Smooth muscle cell (in vitro differentiated cells): ENCODE results near the gene CREG1. TPM values are rescaled to one million over a fixed set of nuclear protein-coding genes. Genes with fewer than 3 reads are reported as not detected.

Experiments
- DNase-seq: peaks from one replicate; lab custom pipeline; 2025; ENCODE audit not compliant: unreplicated experiment; lab: John Stamatoyannopoulos, UW
- H2AFZ ChIP-seq: fragments of 200-600 bp; sonication (generic); 2 replicates; pipeline ENCODE4 v1.6.0; 2016; ENCODE audit warnings: antibody characterized with exemption, low read depth, mild to moderate bottlenecking
- H3F3A ChIP-seq: fragments of 200-600 bp; sonication (generic); 2 replicates; pipeline ENCODE4 v1.6.0; 2017; ENCODE audit warnings: antibody characterized with exemption, low read depth
- H3K27ac ChIP-seq: fragments of 200-600 bp; sonication (generic); 2 replicates; pipeline ENCODE4 v1.5.1; 2016; ENCODE audit warnings: low read depth, mild to moderate bottlenecking
- H3K27me3 ChIP-seq: fragments of 200-600 bp; sonication (generic); 2 replicates; pipeline ENCODE4 v1.6.1; 2016; ENCODE audit warnings: low read depth, mild to moderate bottlenecking
- H3K36me3 ChIP-seq: fragments of 200-600 bp; sonication (generic); 2 replicates; pipeline ENCODE4 v1.5.1; 2016; ENCODE audit warnings: low read depth
- H3K4me1 ChIP-seq: fragments of 200-600 bp; sonication (generic); 2 replicates; pipeline ENCODE4 v1.5.1; 2016; ENCODE audit warnings: low read depth
- H3K4me2 ChIP-seq: fragments of 200-600 bp; sonication (generic); 2 replicates; pipeline ENCODE4 v1.6.0; 2016; ENCODE audit warnings: mild to moderate bottlenecking
- H3K4me3 ChIP-seq: fragments of 200-600 bp; sonication (generic); 2 replicates; pipeline ENCODE4 v1.5.1; 2016; ENCODE audit warnings: mild to moderate bottlenecking
- H3K79me2 ChIP-seq: fragments of 200-600 bp; sonication (generic); 2 replicates; pipeline ENCODE4 v1.6.0; 2016; ENCODE audit warnings: low read depth, mild to moderate bottlenecking
- H3K9ac ChIP-seq: fragments of 200-600 bp; sonication (generic); 2 replicates; pipeline ENCODE4 v1.6.0; 2016; ENCODE audit warnings: low read depth
- H3K9me3 ChIP-seq: fragments of 200-600 bp; sonication (generic); replicated peaks from 2 replicates; pipeline ENCODE4 v1.5.1; 2016; ENCODE audit warnings: low read depth
- H4K20me1 ChIP-seq: fragments of 200-600 bp; sonication (generic); 2 replicates; pipeline ENCODE4 v1.6.0; 2016; ENCODE audit warnings: low read depth
- WGBS: methylation state at CpG from one replicate; pipeline ENCODE4 v1.1.7; 2016; ENCODE audit warnings: low lambda C conversion rate; 5-methylcytosine and 5-hydroxymethylcytosine counted together
- polyA plus RNA-seq: library from polyadenylated mRNA; unstranded; fragments of >200 nt; fragmentation: Nextera tagmentation; extraction: Ambion mirVana; gene quantifications from 2 replicates; pipeline ENCODE4 v1.2.1, GENCODE V29; 2016
- total RNA-seq: library from RNA; depleted of rRNA; stranded (reverse); fragments of >200 nt; gene quantifications from 2 replicates; pipeline ENCODE4 v1.2.3, GENCODE V29; 2014
- TF ChIP-seq, protein P1 (sequence below): fragments of 200-600 bp; sonication (generic); IDR thresholded peaks from 2 replicates; pipeline ENCODE4 v1.5.1; 2017; ENCODE audit warnings: borderline replicate concordance, mild to moderate bottlenecking, antibody characterized with exemption; ENCODE audit not compliant: insufficient read depth, poor library complexity, severe bottlenecking

CREG1 gene
- total and polyA plus RNA-seq, 2 experiments from 2014 or later = 43.1 to 80.0 TPM

DNA sequence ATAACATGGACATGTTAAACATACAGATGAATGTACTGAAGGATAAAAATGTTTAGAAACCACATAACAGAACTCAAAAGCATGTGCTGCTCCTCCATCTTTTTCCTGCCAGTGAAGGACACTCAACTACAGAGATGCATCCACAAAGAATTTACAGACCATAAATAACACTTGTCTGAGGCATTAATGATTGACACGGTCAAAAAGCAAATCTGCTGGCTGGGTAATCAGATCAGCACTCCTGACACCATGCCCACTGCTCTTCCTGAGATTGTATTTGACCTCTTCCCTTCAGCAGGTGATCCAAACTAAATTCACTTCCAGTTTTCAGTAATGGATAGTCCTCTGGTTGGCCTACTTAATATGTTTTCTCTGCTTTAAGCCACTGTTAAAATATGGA lies 6.6 kb downstream of the CREG1 start:
- no peak overlapping the region for H3K4me3 ChIP-seq
- H3K27ac ChIP-seq = no peak overlapping the region
- no peak overlapping the region for H3K4me2 ChIP-seq
- H4K20me1 ChIP-seq = no peaks in the 10 kb centered on the region
- H3K4me1 ChIP-seq = peaks cover 6% of the 10 kb centered on the region
- H3K27me3 ChIP-seq = no peaks in the 10 kb centered on the region
- no peaks in the 10 kb centered on the region for H3K36me3 ChIP-seq
- no peak for DNase-seq
- H3K9me3 ChIP-seq = no peaks in the 10 kb centered on the region
- H2AFZ ChIP-seq = no peak overlapping the region
- H3K79me2 ChIP-seq = no peaks in the 10 kb centered on the region
- TF ChIP-seq, protein P1, sequence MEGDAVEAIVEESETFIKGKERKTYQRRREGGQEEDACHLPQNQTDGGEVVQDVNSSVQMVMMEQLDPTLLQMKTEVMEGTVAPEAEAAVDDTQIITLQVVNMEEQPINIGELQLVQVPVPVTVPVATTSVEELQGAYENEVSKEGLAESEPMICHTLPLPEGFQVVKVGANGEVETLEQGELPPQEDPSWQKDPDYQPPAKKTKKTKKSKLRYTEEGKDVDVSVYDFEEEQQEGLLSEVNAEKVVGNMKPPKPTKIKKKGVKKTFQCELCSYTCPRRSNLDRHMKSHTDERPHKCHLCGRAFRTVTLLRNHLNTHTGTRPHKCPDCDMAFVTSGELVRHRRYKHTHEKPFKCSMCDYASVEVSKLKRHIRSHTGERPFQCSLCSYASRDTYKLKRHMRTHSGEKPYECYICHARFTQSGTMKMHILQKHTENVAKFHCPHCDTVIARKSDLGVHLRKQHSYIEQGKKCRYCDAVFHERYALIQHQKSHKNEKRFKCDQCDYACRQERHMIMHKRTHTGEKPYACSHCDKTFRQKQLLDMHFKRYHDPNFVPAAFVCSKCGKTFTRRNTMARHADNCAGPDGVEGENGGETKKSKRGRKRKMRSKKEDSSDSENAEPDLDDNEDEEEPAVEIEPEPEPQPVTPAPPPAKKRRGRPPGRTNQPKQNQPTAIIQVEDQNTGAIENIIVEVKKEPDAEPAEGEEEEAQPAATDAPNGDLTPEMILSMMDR = no peak
- no peaks in the 10 kb centered on the region for H3F3A ChIP-seq
- 94% methylated on average over 1 of the region's 1 CpG for WGBS
- no peak overlapping the region for H3K9ac ChIP-seq

DNA sequence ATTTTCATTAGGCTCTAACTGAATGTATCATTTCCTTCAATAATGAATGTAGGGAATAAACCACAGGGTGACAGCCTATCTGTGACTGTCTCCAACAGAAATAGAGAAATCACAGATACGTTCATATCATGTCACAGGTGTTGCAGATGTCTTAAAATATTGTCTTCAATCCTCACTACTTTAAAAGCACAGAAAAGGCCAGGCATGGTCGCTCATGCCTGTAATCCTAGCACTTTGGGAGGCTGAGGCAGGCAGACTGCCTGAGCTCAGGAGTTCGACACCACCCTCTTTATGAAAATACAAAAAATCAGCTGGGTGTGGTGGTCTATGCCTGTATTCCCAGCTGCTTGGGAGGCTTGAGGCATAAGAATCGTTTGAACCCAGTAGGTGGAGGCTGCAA lies 8.2 kb downstream of the CREG1 start:
- H3K27ac ChIP-seq = no peak overlapping the region
- no peaks in the 10 kb centered on the region for H3F3A ChIP-seq
- no peaks in the 10 kb centered on the region for H3K36me3 ChIP-seq
- no peak overlapping the region for H2AFZ ChIP-seq
- no peak overlapping the region for H3K9ac ChIP-seq
- no peaks in the 10 kb centered on the region for H3K9me3 ChIP-seq
- H3K4me3 ChIP-seq = no peak overlapping the region
- no peaks in the 10 kb centered on the region for H4K20me1 ChIP-seq
- no peak for DNase-seq
- no peaks in the 10 kb centered on the region for H3K27me3 ChIP-seq
- no peak overlapping the region for H3K4me2 ChIP-seq
- TF ChIP-seq, protein P1 = no peak
- WGBS = 69% methylated on average over 4 of the region's 4 CpGs
- H3K79me2 ChIP-seq = no peaks in the 10 kb centered on the region
- peaks cover 6% of the 10 kb centered on the region for H3K4me1 ChIP-seq

DNA sequence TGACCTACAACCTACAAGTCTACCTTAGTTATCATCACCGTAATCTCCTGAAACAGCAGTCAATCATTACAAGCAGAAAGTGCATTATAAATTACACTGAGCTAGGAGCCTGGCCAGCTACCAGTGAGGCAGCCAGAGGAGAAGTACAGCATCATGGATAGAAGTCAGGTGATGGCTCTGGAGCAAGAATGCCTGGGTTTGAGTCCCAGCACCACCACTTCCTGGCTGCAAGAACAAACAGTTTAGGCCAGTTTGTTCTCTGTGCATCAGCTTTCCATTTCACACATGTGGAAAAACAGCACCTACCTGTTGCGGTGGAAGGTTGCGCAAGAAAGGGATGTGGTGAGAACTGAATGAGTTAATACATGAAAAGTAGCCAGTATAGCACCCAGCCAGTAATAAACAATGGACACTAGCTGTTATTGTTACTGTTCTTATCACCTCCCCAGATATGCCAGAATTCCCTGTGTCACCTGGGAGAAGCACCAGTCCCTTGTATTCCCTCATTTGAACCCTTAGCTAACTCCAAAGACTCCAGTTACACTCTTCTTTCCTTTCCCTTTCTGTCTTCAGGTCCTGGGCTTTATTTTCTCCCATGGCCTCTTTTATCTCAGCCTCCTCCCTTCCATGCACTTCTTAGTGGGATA lies 9.0 kb downstream of the CREG1 start:
- no peaks in the 10 kb centered on the region for H3K27me3 ChIP-seq
- 81% methylated on average over 3 of the region's 3 CpGs for WGBS
- no peaks in the 10 kb centered on the region for H3K79me2 ChIP-seq
- H3K36me3 ChIP-seq = no peaks in the 10 kb centered on the region
- DNase-seq = no peak
- no peaks in the 10 kb centered on the region for H4K20me1 ChIP-seq
- no peak overlapping the region for H3K9ac ChIP-seq
- no peak overlapping the region for H3K4me3 ChIP-seq
- H3K27ac ChIP-seq = no peak overlapping the region
- no peak overlapping the region for H2AFZ ChIP-seq
- H3K9me3 ChIP-seq = no peaks in the 10 kb centered on the region
- TF ChIP-seq, protein P1 = no peak
- H3K4me2 ChIP-seq = no peak overlapping the region
- H3F3A ChIP-seq = no peaks in the 10 kb centered on the region
- H3K4me1 ChIP-seq = peaks cover 6% of the 10 kb centered on the region
